ENCODE results near the gene PYGM.
A peak's percentile ranks its signal among the peaks of the same experiment; 100 is the strongest.

PYGM gene

GRCh38 chr11:64801561-64802369 lies 42.0 kb upstream of the PYGM start:
- no peaks in the 10 kb centered on the region for H3K9me2 ChIP-seq (replicated peaks; ENCODE audit: insufficient read depth, low read length)
- H3K4me3 ChIP-seq (ENCODE audit: insufficient read depth, low read length, poor library complexity, severe bottlenecking): peak overlapping the region; percentile 52
- no peaks in the 10 kb centered on the region for H3K79me2 ChIP-seq (ENCODE audit: insufficient read depth, low read length)
- H4K20me1 ChIP-seq (ENCODE audit: low read depth, low read length): no peaks in the 10 kb centered on the region
- no peaks in the 10 kb centered on the region for H3K27me3 ChIP-seq (ENCODE audit: low read length)
- no peak overlapping the region for H2AFZ ChIP-seq (ENCODE audit: low read depth, low read length, severe bottlenecking)
- 0 out of 2 replicates have a peak, but pooled peaks cover 15% of the 10 kb centered on the region for H3F3A ChIP-seq (ENCODE audit: insufficient read depth)
- H3K9ac ChIP-seq (ENCODE audit: low read length): peak overlapping the region; percentile 59
- H3K36me3 ChIP-seq (ENCODE audit: low read length): no peaks in the 10 kb centered on the region
- peak overlapping the region; percentile 80 for H3K27ac ChIP-seq (ENCODE audit: low read depth, low read length)
- H3K9me3 ChIP-seq (ENCODE audit: insufficient read depth, low read length): no peaks in the 10 kb centered on the region
- peak overlapping the region; percentile 62 for H3K4me2 ChIP-seq (ENCODE audit: low read depth, low read length, poor library complexity, severe bottlenecking)
- TF ChIP-seq EZH2phosphoT487 (conservative IDR thresholded peaks at IDR 0.05; ENCODE audit: low read length) (no peak), CTCF (IDR thresholded peaks at IDR 0.05; ENCODE audit: insufficient read depth, low read length, poor library complexity, severe bottlenecking) (no peak)

DNA sequence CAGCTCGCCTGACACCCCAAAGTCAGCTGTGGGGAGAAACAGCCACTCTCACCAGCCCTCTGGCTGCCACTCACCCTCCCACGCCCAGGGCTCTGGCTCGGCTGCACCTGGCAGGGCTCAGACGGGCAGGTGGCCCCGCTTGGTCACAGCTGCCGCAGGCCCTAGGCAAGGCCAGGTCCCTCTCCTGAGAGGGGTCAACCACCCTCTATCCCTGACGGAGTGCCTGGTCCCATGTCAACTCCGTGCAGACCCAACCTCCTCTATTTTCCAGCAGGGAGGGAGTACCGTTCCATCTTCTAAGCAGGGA lies 41.3 kb upstream of the PYGM start:
- Histone ChIP-seq H3K27ac (ENCODE audit: low read depth, low read length) (peak overlapping the region; percentile 80), H3F3A (ENCODE audit: insufficient read depth) (0 out of 2 replicates have a peak, but pooled peaks cover 15% of the 10 kb centered on the region), H2AFZ (ENCODE audit: low read depth, low read length, severe bottlenecking) (no peak overlapping the region), H4K20me1 (ENCODE audit: low read depth, low read length) (no peaks in the 10 kb centered on the region), H3K27me3 (ENCODE audit: low read length) (no peaks in the 10 kb centered on the region), H3K36me3 (ENCODE audit: low read length) (no peaks in the 10 kb centered on the region), H3K4me3 (ENCODE audit: insufficient read depth, low read length, poor library complexity, severe bottlenecking) (no peak overlapping the region), H3K4me2 (ENCODE audit: low read depth, low read length, poor library complexity, severe bottlenecking) (peak overlapping the region; percentile 62), H3K9me2 (replicated peaks; ENCODE audit: insufficient read depth, low read length) (no peaks in the 10 kb centered on the region), H3K79me2 (ENCODE audit: insufficient read depth, low read length) (no peaks in the 10 kb centered on the region), H3K9me3 (ENCODE audit: insufficient read depth, low read length) (no peaks in the 10 kb centered on the region), H3K9ac (ENCODE audit: low read length) (peak overlapping the region; percentile 59)
- TF ChIP-seq EZH2phosphoT487 (conservative IDR thresholded peaks at IDR 0.05; ENCODE audit: low read length) (no peak), CTCF (IDR thresholded peaks at IDR 0.05; ENCODE audit: insufficient read depth, low read length, poor library complexity, severe bottlenecking) (no peak)

DNA sequence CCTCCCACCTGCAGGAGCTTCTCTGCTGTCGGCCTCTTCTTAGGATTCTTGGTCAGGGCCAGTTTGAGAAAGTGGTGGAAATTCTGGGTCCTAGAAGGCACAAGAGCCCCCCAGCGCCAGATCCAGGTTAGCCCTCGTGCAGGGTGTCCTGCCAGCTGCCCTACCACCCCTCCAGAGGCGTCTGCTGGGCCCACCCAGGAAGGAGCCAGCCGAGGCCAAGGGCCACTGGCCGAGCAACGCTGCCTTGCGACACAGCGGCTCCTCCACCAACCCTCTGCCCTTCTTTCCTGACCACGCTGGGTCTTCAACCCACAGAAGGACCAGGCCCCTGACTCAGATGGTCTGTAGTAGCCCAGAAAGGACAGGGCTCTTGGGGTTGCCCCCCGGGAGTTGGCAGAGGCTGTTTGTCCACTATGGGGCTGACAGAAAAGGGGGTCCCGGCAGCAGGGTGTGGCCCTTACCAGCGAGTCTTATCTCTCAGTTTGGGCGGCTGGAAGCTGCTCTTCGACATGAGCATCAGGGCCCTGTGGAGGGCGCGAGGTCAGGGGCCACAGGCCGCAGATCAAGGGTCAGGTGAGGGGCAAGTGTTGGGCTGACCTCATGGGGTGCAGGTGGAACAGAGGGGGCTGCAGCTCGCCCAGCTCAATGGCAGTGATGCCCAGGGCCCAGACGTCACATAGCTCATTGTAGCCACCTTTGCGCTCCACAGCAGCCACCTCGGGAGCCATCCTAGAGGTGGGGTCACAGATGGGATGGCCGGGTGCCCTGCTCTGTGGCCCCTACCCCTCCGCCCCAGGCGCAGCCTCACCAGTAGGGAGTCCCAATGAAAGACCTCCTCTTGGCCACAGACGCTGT lies 40.8 kb upstream of the PYGM start:
- no peaks in the 10 kb centered on the region for H3K36me3 ChIP-seq (ENCODE audit: low read length)
- H3K79me2 ChIP-seq (ENCODE audit: insufficient read depth, low read length): no peaks in the 10 kb centered on the region
- H3K9me2 ChIP-seq (replicated peaks; ENCODE audit: insufficient read depth, low read length): no peaks in the 10 kb centered on the region
- 0 out of 2 replicates have a peak, but pooled peaks cover 15% of the 10 kb centered on the region for H3F3A ChIP-seq (ENCODE audit: insufficient read depth)
- H3K27ac ChIP-seq (ENCODE audit: low read depth, low read length): peak overlapping the region; percentile 80
- no peak overlapping the region for H3K4me3 ChIP-seq (ENCODE audit: insufficient read depth, low read length, poor library complexity, severe bottlenecking)
- no peaks in the 10 kb centered on the region for H4K20me1 ChIP-seq (ENCODE audit: low read depth, low read length)
- H3K4me2 ChIP-seq (ENCODE audit: low read depth, low read length, poor library complexity, severe bottlenecking): peak overlapping the region; percentile 62
- no peaks in the 10 kb centered on the region for H3K9me3 ChIP-seq (ENCODE audit: insufficient read depth, low read length)
- no peaks in the 10 kb centered on the region for H3K27me3 ChIP-seq (ENCODE audit: low read length)
- peak overlapping the region; percentile 5; the same call in 1 of the 2 replicates for H3K9ac ChIP-seq (ENCODE audit: low read length)
- TF ChIP-seq EZH2phosphoT487 (conservative IDR thresholded peaks at IDR 0.05; ENCODE audit: low read length) (no peak), CTCF (IDR thresholded peaks at IDR 0.05; ENCODE audit: insufficient read depth, low read length, poor library complexity, severe bottlenecking) (no peak)
- H2AFZ ChIP-seq (ENCODE audit: low read depth, low read length, severe bottlenecking): no peak overlapping the region
